22Rv1 (cell line): Measurements from ENCODE around the gene MGAT3.

Experiments used
- ZFX ChIP-seq: fragments of 450-650 bp; IDR thresholded peaks from 2 replicates; pipeline ENCODE4 v1.6.1; 2017; ENCODE audit warnings: antibody characterized with exemption, borderline replicate concordance
- TF ChIP-seq, protein P1 (sequence below): fragments of 450-650 bp; IDR thresholded peaks from 2 replicates; pipeline ENCODE4 v1.5.1; 2017; ENCODE audit warnings: mild to moderate bottlenecking

DNA sequence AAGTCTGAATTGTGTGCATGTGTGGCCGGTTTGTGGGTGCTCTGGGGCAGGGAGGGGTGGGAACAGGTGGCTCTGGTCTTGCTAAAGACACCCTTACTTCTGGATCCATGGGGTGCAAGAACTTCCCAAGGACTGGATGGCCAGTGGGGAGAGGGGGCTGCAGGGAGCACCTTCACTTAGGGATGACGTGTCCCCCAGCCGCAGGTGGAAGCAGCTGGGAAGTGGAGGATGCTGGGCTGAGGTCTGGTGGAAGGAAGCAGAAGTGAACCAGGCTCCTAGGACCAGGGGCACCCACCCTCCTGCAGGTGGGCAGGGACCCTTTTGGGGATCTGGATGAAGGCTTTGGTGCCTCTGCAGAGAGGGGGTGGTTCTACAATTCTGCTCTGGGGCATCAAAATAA is 35.4 kb downstream of the MGAT3 start:
- TF ChIP-seq, protein P1, sequence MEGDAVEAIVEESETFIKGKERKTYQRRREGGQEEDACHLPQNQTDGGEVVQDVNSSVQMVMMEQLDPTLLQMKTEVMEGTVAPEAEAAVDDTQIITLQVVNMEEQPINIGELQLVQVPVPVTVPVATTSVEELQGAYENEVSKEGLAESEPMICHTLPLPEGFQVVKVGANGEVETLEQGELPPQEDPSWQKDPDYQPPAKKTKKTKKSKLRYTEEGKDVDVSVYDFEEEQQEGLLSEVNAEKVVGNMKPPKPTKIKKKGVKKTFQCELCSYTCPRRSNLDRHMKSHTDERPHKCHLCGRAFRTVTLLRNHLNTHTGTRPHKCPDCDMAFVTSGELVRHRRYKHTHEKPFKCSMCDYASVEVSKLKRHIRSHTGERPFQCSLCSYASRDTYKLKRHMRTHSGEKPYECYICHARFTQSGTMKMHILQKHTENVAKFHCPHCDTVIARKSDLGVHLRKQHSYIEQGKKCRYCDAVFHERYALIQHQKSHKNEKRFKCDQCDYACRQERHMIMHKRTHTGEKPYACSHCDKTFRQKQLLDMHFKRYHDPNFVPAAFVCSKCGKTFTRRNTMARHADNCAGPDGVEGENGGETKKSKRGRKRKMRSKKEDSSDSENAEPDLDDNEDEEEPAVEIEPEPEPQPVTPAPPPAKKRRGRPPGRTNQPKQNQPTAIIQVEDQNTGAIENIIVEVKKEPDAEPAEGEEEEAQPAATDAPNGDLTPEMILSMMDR, result no peak
- no peak for TF ChIP-seq ZFX
